Omental fat pad (tissue), 4 donors: ENCODE results near the gene PRDM11. TPM values are rescaled to one million over a fixed set of nuclear protein-coding genes. Genes with fewer than 3 reads are reported as not detected.

ENCODE experiments used
- ATAC-seq: fragments of 150-250 bp; one replicate; pipeline ENCODE4 v1.9.1; 2016; ENCODE audit warnings: mild to moderate bottlenecking, moderate library complexity; ENCODE audit not compliant: low FRiP score
- DNase-seq: peaks from one replicate; pipeline ENCODE4 v3.0.0-alpha.2; 2019; ENCODE audit warnings: low spot score
- CTCF ChIP-seq, 3 donors: fragments of 450-650 bp; IDR thresholded peaks; one replicate each; pipeline ENCODE4 v1.5.1; 2016 to 2017; ENCODE audit warnings: antibody characterized with exemption in 3 of 3, mild to moderate bottlenecking in 3 of 3, moderate library complexity in 2 of 3
- total RNA-seq, 4 donors: library from RNA; depleted of rRNA; stranded (reverse); fragments of >200 nt; gene quantifications; one replicate each; pipeline ENCODE4 v1.1.0, GENCODE V29; 2016

Gene PRDM11
- total RNA-seq, 4 donors from 2014 or later = 7.0 to 15.6 (median 10.7) TPM

GRCh38 chr11:45267052-45267451 is 120.6 kb downstream of the PRDM11 start:
- DNase-seq = no peak
- no peak for TF ChIP-seq CTCF (IDR thresholded peaks at IDR 0.05)
- ATAC-seq = no peak

GRCh38 chr11:45267652-45268299 is 121.3 kb downstream of the PRDM11 start:
- no peak for TF ChIP-seq CTCF (IDR thresholded peaks at IDR 0.05)
- DNase-seq (no peak), ATAC-seq (no peak)

- no peak for TF ChIP-seq CTCF (IDR thresholded peaks at IDR 0.05)
- ATAC-seq (no peak), DNase-seq (no peak)
Measured at GRCh38 chr11:45269678-45270077, 123.2 kb downstream of the PRDM11 start.

GRCh38 chr11:45270946-45271716 is 124.7 kb downstream of the PRDM11 start:
- TF ChIP-seq CTCF (IDR thresholded peaks at IDR 0.05) = no peak
- DNase-seq = no peak
- ATAC-seq = no peak

- ATAC-seq (no peak), DNase-seq (no peak)
- TF ChIP-seq CTCF (IDR thresholded peaks at IDR 0.05) = no peak
Measured at GRCh38 chr11:45272701-45273100, 126.3 kb downstream of the PRDM11 start.

- DNase-seq = no peak
- no peak for TF ChIP-seq CTCF (IDR thresholded peaks at IDR 0.05)
- ATAC-seq = no peak
Measured at GRCh38 chr11:45273509-45273908, 127.1 kb downstream of the PRDM11 start.

- no peak for TF ChIP-seq CTCF (IDR thresholded peaks at IDR 0.05)
- ATAC-seq (no peak), DNase-seq (no peak)
Measured at GRCh38 chr11:45274206-45274605, 127.8 kb downstream of the PRDM11 start.
